HL-60 (cell line): ENCODE results near the gene RASAL3.
"Not testable (repeated sequence)": the region's sequence is repeated elsewhere in the genome, so short reads cannot be mapped to it uniquely, and the experiment has no call there.

Experiments
- DNase-seq, 2 experiments: peaks; one replicate each; pipeline ENCODE4 v3.0.0-alpha.2; 2010 to 2020; ENCODE audit warnings: low read depth in 1 of 2, low spot score in 1 of 2
- H3K27ac ChIP-seq: fragments of 250-450 bp; sonication (Bioruptor Pico); replicated peaks from 2 replicates; pipeline ENCODE4 v1.5.1; 2020; ENCODE audit warnings: mild to moderate bottlenecking, moderate library complexity
- H3K27me3 ChIP-seq: fragments of 250-450 bp; sonication (Bioruptor Pico); 2 replicates; pipeline ENCODE4 v1.5.1; 2021; ENCODE audit warnings: mild to moderate bottlenecking, moderate library complexity; ENCODE audit not compliant: insufficient read depth, poor library complexity, severe bottlenecking
- H3K4me3 ChIP-seq: replicated peaks from 2 replicates; pipeline ENCODE4 v1.5.1; 2011; ENCODE audit warnings: mild to moderate bottlenecking, control low read depth, low read length; ENCODE audit not compliant: insufficient read depth
- GABPA ChIP-seq: IDR thresholded peaks from 2 replicates; pipeline ENCODE4 v1.6.1; 2012; ENCODE audit warnings: low read depth
- POLR2AphosphoS5 ChIP-seq: IDR thresholded peaks from 2 replicates; pipeline ENCODE4 v1.6.1; 2012; ENCODE audit warnings: low read depth
- SPI1 ChIP-seq: IDR thresholded peaks from 2 replicates; pipeline ENCODE4 v1.6.1; 2012; ENCODE audit warnings: low read depth, mild to moderate bottlenecking, borderline replicate concordance
- TF ChIP-seq, protein P1 (sequence below): IDR thresholded peaks from one replicate; pipeline ENCODE4 v1.5.1; 2011; ENCODE audit warnings: low read length, control low read depth, inconsistent platforms; ENCODE audit not compliant: insufficient read depth
- TF ChIP-seq, protein P2 (sequence below): IDR thresholded peaks from 2 replicates; pipeline ENCODE4 v1.6.1; 2012; ENCODE audit warnings: low read depth; ENCODE audit not compliant: insufficient replicate concordance

The RASAL3 gene

GRCh38 chr19:15488489-15489226, 24.3 kb upstream of the RASAL3 start:
- no peak for DNase-seq
- Histone ChIP-seq H3K27ac (no peak overlapping the region), H3K27me3 (no peaks in the 10 kb centered on the region), H3K4me3 (no peak overlapping the region)
- TF ChIP-seq SPI1 (no peak), POLR2AphosphoS5 (no peak), GABPA (no peak)
- TF ChIP-seq, protein P1, sequence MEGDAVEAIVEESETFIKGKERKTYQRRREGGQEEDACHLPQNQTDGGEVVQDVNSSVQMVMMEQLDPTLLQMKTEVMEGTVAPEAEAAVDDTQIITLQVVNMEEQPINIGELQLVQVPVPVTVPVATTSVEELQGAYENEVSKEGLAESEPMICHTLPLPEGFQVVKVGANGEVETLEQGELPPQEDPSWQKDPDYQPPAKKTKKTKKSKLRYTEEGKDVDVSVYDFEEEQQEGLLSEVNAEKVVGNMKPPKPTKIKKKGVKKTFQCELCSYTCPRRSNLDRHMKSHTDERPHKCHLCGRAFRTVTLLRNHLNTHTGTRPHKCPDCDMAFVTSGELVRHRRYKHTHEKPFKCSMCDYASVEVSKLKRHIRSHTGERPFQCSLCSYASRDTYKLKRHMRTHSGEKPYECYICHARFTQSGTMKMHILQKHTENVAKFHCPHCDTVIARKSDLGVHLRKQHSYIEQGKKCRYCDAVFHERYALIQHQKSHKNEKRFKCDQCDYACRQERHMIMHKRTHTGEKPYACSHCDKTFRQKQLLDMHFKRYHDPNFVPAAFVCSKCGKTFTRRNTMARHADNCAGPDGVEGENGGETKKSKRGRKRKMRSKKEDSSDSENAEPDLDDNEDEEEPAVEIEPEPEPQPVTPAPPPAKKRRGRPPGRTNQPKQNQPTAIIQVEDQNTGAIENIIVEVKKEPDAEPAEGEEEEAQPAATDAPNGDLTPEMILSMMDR, result no peak
- TF ChIP-seq, protein P2, sequence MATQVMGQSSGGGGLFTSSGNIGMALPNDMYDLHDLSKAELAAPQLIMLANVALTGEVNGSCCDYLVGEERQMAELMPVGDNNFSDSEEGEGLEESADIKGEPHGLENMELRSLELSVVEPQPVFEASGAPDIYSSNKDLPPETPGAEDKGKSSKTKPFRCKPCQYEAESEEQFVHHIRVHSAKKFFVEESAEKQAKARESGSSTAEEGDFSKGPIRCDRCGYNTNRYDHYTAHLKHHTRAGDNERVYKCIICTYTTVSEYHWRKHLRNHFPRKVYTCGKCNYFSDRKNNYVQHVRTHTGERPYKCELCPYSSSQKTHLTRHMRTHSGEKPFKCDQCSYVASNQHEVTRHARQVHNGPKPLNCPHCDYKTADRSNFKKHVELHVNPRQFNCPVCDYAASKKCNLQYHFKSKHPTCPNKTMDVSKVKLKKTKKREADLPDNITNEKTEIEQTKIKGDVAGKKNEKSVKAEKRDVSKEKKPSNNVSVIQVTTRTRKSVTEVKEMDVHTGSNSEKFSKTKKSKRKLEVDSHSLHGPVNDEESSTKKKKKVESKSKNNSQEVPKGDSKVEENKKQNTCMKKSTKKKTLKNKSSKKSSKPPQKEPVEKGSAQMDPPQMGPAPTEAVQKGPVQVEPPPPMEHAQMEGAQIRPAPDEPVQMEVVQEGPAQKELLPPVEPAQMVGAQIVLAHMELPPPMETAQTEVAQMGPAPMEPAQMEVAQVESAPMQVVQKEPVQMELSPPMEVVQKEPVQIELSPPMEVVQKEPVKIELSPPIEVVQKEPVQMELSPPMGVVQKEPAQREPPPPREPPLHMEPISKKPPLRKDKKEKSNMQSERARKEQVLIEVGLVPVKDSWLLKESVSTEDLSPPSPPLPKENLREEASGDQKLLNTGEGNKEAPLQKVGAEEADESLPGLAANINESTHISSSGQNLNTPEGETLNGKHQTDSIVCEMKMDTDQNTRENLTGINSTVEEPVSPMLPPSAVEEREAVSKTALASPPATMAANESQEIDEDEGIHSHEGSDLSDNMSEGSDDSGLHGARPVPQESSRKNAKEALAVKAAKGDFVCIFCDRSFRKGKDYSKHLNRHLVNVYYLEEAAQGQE, result no peak

DNA sequence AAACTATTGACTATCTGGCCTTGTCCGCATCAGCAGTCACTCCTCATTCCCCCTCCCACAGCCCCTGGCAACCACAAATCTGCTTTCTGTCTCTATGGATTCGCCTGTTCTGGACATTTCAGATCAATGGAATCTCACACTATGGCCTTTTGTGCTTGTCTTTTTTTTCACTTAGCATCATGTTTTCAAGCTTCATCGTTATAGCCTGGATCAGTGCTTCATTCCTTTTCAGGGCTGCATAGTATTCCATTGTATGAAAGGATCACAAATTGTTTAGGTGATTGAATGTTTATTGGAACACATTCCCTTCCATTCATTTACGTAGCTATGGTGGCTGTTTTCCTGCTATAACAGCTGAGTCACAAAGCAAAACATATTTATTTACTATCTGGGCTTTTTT, 22.7 kb upstream of the RASAL3 start:
- TF ChIP-seq SPI1, result no peak
- TF ChIP-seq, protein P1, result no peak
- TF ChIP-seq, protein P2, result no peak
- TF ChIP-seq POLR2AphosphoS5, result no peak
- no peak for TF ChIP-seq GABPA
- Histone ChIP-seq H3K27me3 (no peaks in the 10 kb centered on the region), H3K4me3 (no peak overlapping the region), H3K27ac (no peak overlapping the region)
- no peak for DNase-seq

- not testable (repeated sequence) for H3K4me3 ChIP-seq, DNase-seq, H3K27me3 ChIP-seq, H3K27ac ChIP-seq
Observed at GRCh38 chr19:15485768-15486167, 21.4 kb upstream of the RASAL3 start.

DNA sequence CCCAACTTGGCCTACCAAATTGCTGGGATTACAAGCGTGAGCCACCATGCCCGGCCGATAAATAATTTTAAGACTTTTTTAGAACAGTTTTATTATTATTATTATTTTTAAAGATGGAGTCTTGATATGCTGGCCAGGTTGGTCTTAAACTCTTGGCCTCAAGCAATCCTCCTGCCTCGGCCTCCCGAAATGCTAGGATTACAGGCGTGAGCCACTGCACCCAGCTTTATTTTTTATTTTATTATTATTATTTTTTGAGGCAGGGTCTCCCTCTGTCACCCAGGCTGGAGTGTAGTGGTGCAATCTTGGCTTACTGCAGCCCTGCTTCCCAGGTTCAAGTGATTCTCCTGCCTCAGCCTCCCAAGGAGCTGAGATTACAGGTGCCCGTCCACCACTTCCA, 16.7 kb upstream of the RASAL3 start:
- H3K4me3 ChIP-seq, DNase-seq, H3K27ac ChIP-seq, H3K27me3 ChIP-seq: not testable (repeated sequence)
